ENCODE data around the gene KCTD18.

Gene KCTD18

GRCh38 chr2:200453853-200454534, 55.9 kb downstream of the KCTD18 start:
- no peak for FAIRE-seq

GRCh38 chr2:200453142-200453852, 56.6 kb downstream of the KCTD18 start:
- no peak for FAIRE-seq

GRCh38 chr2:200452377-200452776, 57.5 kb downstream of the KCTD18 start:
- no peak for FAIRE-seq

GRCh38 chr2:200451511-200451910, 58.4 kb downstream of the KCTD18 start:
- no peak for FAIRE-seq

DNA sequence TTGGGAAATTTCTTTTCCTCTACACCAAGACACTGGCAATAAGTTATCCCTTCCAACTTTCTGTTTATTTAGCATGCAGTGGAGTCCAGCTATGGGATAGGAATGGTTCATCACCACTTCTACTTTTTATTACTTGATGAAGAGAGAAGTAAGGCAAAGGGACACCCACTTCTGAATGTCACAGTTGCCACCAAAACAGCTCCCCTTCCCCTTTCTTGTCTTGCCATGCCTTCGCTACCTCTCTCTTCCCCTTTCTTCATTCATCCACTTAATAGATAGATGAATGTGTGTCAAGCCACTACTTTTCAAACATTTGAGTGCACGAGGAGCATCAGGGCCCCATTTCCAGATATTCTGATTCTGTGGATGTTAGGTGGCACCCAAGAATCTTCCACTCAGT, 59.6 kb downstream of the KCTD18 start:
- no peak for FAIRE-seq

- FAIRE-seq, result no peak
Observed at GRCh38 chr2:200449149-200449548, 60.7 kb downstream of the KCTD18 start.

- FAIRE-seq, result no peak
Observed at GRCh38 chr2:200448455-200448854, 61.4 kb downstream of the KCTD18 start.

DNA sequence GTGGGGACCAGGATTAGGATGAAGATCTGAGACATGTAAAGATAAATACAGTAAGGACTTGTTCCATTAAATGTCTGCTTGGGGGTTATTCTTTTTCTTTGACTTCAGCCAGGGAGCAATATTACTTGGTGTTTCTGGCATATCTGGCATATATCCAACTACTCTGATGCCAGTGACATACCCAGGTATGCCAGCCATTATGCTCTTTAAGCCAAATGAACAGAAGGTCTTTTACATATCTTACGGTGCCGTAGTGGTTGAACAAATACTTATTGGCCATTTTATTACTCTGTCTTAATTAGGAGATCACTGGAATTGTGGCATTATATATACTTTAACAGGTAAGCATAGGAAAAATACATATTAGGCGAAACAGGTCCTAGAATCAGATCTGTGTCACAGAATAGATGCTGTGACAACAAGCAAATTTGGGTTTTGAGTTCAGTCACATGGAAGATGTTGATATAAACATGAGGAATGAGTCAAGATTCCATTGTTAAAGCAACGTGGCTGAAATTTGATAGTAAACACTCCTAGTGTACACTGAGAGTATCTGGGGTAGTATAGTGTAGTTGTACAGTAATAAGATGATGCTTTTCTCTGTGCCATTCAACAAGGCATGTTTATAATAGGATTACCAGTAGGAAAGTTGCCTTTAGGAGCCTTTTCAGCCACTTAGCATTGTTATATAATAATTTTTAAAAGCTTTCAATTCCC, 62.6 kb downstream of the KCTD18 start:
- no peak for FAIRE-seq

DNA sequence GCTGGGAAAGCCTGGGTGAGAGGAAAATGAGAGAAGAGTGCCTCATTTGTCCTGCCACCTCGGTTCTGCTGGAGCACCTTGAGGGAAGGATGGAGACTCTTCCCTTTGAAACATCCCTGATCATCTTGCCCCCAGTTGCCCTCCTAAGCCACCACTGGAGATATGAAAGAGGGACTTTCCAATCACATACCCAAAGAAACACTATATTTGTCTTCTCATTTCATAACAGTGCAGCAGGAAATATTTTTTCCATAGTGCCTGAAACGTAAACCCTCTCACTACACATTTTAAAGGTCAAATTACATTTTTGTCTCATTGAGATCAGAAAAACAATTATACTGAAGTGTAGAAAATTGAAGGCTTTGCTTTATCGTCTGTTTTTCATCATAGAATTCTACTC, 63.3 kb downstream of the KCTD18 start:
- no peak for FAIRE-seq

DNA sequence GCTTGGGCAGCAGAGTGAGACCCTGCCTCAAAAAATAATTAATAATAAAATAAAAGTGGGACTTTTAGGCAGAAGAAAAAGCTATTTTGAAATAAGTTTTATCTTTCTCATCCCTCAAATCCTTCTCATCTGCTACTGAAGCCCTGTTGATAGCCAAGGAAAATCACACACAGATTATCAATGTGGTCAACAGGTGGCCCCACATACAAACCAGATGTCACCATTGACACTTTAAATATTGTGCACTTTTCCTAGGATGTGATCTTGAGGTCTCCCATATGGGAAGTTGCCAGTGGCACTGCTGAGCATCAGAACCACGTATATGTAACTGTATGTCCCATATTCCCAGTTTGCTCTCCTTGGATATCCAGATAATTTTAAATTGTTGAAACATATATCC, 64.6 kb downstream of the KCTD18 start:
- FAIRE-seq, result no peak

- FAIRE-seq, result no peak
Observed at GRCh38 chr2:200444530-200444929, 65.3 kb downstream of the KCTD18 start.

DNA sequence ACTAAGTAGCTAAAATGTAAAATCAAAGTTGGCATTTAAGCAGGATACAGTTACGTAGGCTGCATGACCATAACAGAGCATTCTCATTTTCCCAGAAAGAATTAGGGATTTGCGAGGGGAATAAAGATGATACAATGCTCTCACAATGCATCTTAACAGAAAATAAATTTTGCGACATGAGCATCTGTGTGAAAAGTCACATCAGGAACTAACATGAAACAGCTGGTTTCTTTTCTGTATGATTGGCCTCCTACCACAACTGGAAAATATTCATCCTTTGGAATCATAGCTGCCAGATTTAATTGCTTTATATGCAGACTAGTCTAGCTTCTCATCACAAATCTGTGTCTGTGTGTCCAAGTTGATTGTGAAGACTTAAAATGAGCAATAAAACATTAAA, 66.0 kb downstream of the KCTD18 start:
- FAIRE-seq, result no peak

GRCh38 chr2:200443376-200443775, 66.5 kb downstream of the KCTD18 start:
- FAIRE-seq, result no peak

DNA sequence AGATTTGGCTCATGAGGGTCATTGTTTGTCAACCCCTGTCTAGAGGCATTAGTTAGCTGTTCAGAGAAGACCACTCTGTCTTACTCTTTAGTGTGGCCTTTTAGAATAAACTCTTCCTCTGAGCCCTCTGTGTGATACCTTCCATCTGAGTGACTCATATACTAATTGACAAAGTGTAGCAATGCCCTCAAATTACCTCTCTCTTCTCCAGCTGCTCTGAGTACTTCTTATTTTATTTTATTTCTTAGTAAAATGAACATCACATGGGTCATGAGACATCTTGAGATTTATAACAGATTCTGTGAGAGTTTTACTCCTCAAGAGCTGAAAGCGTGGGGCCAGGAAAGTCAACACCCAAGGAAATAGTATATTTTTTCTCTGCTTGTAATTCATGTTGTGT, 67.4 kb downstream of the KCTD18 start:
- FAIRE-seq, result no peak

DNA sequence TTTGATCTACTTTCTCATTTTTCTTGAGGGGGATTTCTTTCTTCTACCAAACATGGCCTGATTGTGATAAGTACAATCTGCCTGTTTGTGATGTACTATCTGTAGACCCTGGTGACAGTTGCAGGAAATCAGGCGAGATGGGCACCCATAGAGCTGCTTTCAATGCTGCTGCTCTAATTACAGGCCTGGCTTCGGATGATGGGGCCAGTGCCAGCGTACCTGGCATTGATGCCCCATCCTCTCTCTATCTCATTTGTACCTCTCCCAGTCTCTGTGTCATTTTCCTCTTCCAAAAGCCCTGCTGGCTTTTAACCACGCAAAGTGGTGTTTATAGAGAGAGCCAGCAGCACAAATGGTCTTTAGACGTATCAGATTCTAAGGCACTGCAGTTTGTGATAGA, 69.9 kb downstream of the KCTD18 start:
- FAIRE-seq, result no peak

All from TTC549 (cell line).